HuH-7.5 (cell line): Measurements from ENCODE around the gene ATP5MC2.
"Not testable (repeated sequence)": the region's sequence is repeated elsewhere in the genome, so short reads cannot be mapped to it uniquely, and the experiment has no call there.

Source experiments
- DNase-seq: peaks from one replicate; pipeline ENCODE4 v3.0.0; 2011; ENCODE audit warnings: low spot score

ATP5MC2 gene

GRCh38 chr12:53646300-53646699 lies 29.6 kb downstream of the ATP5MC2 start:
- not testable (repeated sequence) for DNase-seq

GRCh38 chr12:53645165-53645564 lies 30.7 kb downstream of the ATP5MC2 start:
- DNase-seq = no peak

GRCh38 chr12:53644133-53644532 lies 31.8 kb downstream of the ATP5MC2 start:
- no peak for DNase-seq

- no peak for DNase-seq
Observed at GRCh38 chr12:53643232-53643979, 32.5 kb downstream of the ATP5MC2 start.

- no peak for DNase-seq
Observed at GRCh38 chr12:53638057-53638456, 37.8 kb downstream of the ATP5MC2 start.

- no peak for DNase-seq
Observed at GRCh38 chr12:53636641-53637040, 39.2 kb downstream of the ATP5MC2 start.

GRCh38 chr12:53635708-53636107 lies 40.2 kb downstream of the ATP5MC2 start:
- DNase-seq = not testable (repeated sequence)

- no peak for DNase-seq
Observed at GRCh38 chr12:53631721-53632120, 44.2 kb downstream of the ATP5MC2 start.

- no peak for DNase-seq
Observed at GRCh38 chr12:53627919-53628318, 48.0 kb downstream of the ATP5MC2 start.

- no peak for DNase-seq
Observed at GRCh38 chr12:53626702-53627169, 49.1 kb downstream of the ATP5MC2 start.

- peak; percentile 92 for DNase-seq
Observed at GRCh38 chr12:53625946-53626701, 49.8 kb downstream of the ATP5MC2 start, which contains the start of gene ATF7. ATF7 (minus strand) TSS chr12:53626382; CDS start chr12:53601000, 25,382 bp downstream.

GRCh38 chr12:53625373-53625945 lies 50.4 kb downstream of the ATP5MC2 start:
- DNase-seq = no peak

- no peak for DNase-seq
Observed at GRCh38 chr12:53624956-53625355, 50.9 kb downstream of the ATP5MC2 start.

- DNase-seq = no peak
Observed at GRCh38 chr12:53624458-53624857, 51.4 kb downstream of the ATP5MC2 start.

- DNase-seq = no peak
Observed at GRCh38 chr12:53623548-53624385, 52.1 kb downstream of the ATP5MC2 start.

GRCh38 chr12:53622724-53623123 lies 53.2 kb downstream of the ATP5MC2 start:
- DNase-seq = no peak

- DNase-seq = no peak
Observed at GRCh38 chr12:53618275-53618674, 57.6 kb downstream of the ATP5MC2 start.

- no peak for DNase-seq
Observed at GRCh38 chr12:53617700-53618099, 58.2 kb downstream of the ATP5MC2 start.

- no peak for DNase-seq
Observed at GRCh38 chr12:53616950-53617349, 58.9 kb downstream of the ATP5MC2 start.
